Mucosa of rectum (tissue), 2 donors: ENCODE data around the gene C17orf107.

Experiments
- H3K27ac ChIP-seq, 2 donors: one replicate each; pipeline ENCODE4 v1.7.0; 2013; ENCODE audit warnings: inconsistent platforms in 2 of 2, low read depth in 2 of 2, low read length in 2 of 2
- H3K27me3 ChIP-seq, 2 donors: one replicate each; pipeline ENCODE4 v1.7.0; 2013; ENCODE audit warnings: low read length in 2 of 2; ENCODE audit not compliant: control insufficient read depth in 2 of 2, insufficient read depth in 2 of 2
- H3K36me3 ChIP-seq, 2 donors: one replicate each; pipeline ENCODE4 v1.7.0; 2013; ENCODE audit warnings: low read length in 2 of 2; ENCODE audit not compliant: control insufficient read depth in 2 of 2, insufficient read depth in 2 of 2
- H3K4me1 ChIP-seq, 2 donors: one replicate each; pipeline ENCODE4 v1.7.0; 2013; ENCODE audit warnings: low read length in 2 of 2, mild to moderate bottlenecking in 1 of 2; ENCODE audit not compliant: control insufficient read depth in 2 of 2, insufficient read depth in 2 of 2
- H3K4me3 ChIP-seq, 2 donors: one replicate each; pipeline ENCODE4 v1.7.0; 2013; ENCODE audit warnings: low read length in 2 of 2
- H3K9ac ChIP-seq, 2 donors: one replicate each; pipeline ENCODE4 v1.7.0; 2013; ENCODE audit warnings: low read length in 2 of 2, low read depth in 1 of 2, mild to moderate bottlenecking in 1 of 2
- H3K9me3 ChIP-seq, 2 donors: one replicate each; pipeline ENCODE4 v1.7.0; 2013; ENCODE audit warnings: low read length in 2 of 2; ENCODE audit not compliant: control insufficient read depth in 2 of 2
- donor health status: healthy.
- donor health status: Normal muscosa, but diverticular disease.

The C17orf107 gene

GRCh38 chr17:4892499-4893221 is 6.7 kb upstream of the C17orf107 start:
- Histone ChIP-seq H3K27ac (no peak overlapping the region), H3K9ac (no peak overlapping the region), H3K4me3 (no peak overlapping the region), H3K36me3 (peaks cover 72 to 80% of the 10 kb centered on the region in 2 donors), H3K4me1 (no peaks in the 10 kb centered on the region), H3K27me3 (no peaks in the 10 kb centered on the region), H3K9me3 (no peaks in the 10 kb centered on the region)

- peaks cover 71 to 78% of the 10 kb centered on the region in 2 donors for H3K36me3 ChIP-seq
- H3K27ac ChIP-seq = no peak overlapping the region
- no peaks in the 10 kb centered on the region for H3K27me3 ChIP-seq
- H3K9me3 ChIP-seq = no peaks in the 10 kb centered on the region
- H3K9ac ChIP-seq = no peak overlapping the region
- no peak overlapping the region for H3K4me3 ChIP-seq
- no peaks in the 10 kb centered on the region for H3K4me1 ChIP-seq
Observed at GRCh38 chr17:4893272-4893671, 6.1 kb upstream of the C17orf107 start.

- no peaks in the 10 kb centered on the region for H3K9me3 ChIP-seq
- H3K9ac ChIP-seq = no peak overlapping the region
Observed at GRCh38 chr17:4893721-4894560, 5.4 kb upstream of the C17orf107 start.

GRCh38 chr17:4895121-4895520 is 4.2 kb upstream of the C17orf107 start:
- no peak overlapping the region for H3K9ac ChIP-seq
- H3K27me3 ChIP-seq = peaks cover 3 to 4% of the 10 kb centered on the region in 2 donors
- H3K36me3 ChIP-seq = peaks cover 63 to 70% of the 10 kb centered on the region in 2 donors
- H3K27ac ChIP-seq = no peak overlapping the region
- H3K4me1 ChIP-seq = peaks cover 11 to 14% of the 10 kb centered on the region in 2 donors
- H3K4me3 ChIP-seq = no peak overlapping the region
- no peaks in the 10 kb centered on the region for H3K9me3 ChIP-seq

More at GRCh38 chr17:4893721-4894560, 5.4 kb upstream of the C17orf107 start:
- Histone ChIP-seq H3K4me3 (no peak overlapping the region), H3K4me1 (peaks cover 3 to 4% of the 10 kb centered on the region in 2 donors), H3K27ac (no peak overlapping the region), H3K27me3 (no peaks in the 10 kb centered on the region), H3K36me3 (peaks cover 70 to 76% of the 10 kb centered on the region in 2 donors)

- peaks cover 56 to 64% of the 10 kb centered on the region in 2 donors for H3K36me3 ChIP-seq
- peaks cover 11 to 17% of the 10 kb centered on the region in 2 donors for H3K4me1 ChIP-seq
- H3K9ac ChIP-seq = no peak overlapping the region
- peaks cover 4 to 5% of the 10 kb centered on the region in 2 donors for H3K27me3 ChIP-seq
- H3K27ac ChIP-seq = no peak overlapping the region
- no peak overlapping the region for H3K4me3 ChIP-seq
- H3K9me3 ChIP-seq = no peaks in the 10 kb centered on the region
Observed at GRCh38 chr17:4895657-4896331, 3.5 kb upstream of the C17orf107 start.

GRCh38 chr17:4896332-4897197 is 2.8 kb upstream of the C17orf107 start:
- Histone ChIP-seq H3K4me3 (no peak overlapping the region), H3K4me1 (peaks cover 15 to 17% of the 10 kb centered on the region in 2 donors), H3K27ac (no peak overlapping the region), H3K27me3 (peaks cover 4 to 5% of the 10 kb centered on the region in 2 donors), H3K9ac (no peak overlapping the region), H3K9me3 (no peaks in the 10 kb centered on the region), H3K36me3 (peaks cover 49 to 56% of the 10 kb centered on the region in 2 donors)

GRCh38 chr17:4897198-4897687 is 2.1 kb upstream of the C17orf107 start:
- Histone ChIP-seq H3K9me3 (no peaks in the 10 kb centered on the region), H3K4me3 (no peak overlapping the region), H3K27me3 (peaks cover 4 to 5% of the 10 kb centered on the region in 2 donors), H3K27ac (no peak overlapping the region), H3K4me1 (peaks cover 15 to 17% of the 10 kb centered on the region in 2 donors), H3K36me3 (peaks cover 44 to 50% of the 10 kb centered on the region in 2 donors), H3K9ac (no peak overlapping the region)

GRCh38 chr17:4897785-4898184 is 1.6 kb upstream of the C17orf107 start:
- Histone ChIP-seq H3K27ac (no peak overlapping the region), H3K36me3 (peaks cover 41 to 46% of the 10 kb centered on the region in 2 donors), H3K9me3 (no peaks in the 10 kb centered on the region), H3K4me3 (no peak overlapping the region), H3K27me3 (peaks cover 4 to 5% of the 10 kb centered on the region in 2 donors), H3K4me1 (peaks cover 17 to 21% of the 10 kb centered on the region in 2 donors), H3K9ac (no peak overlapping the region)

GRCh38 chr17:4898351-4898750 is 985 bp upstream of the C17orf107 start:
- peaks cover 18 to 27% of the 10 kb centered on the region in 2 donors for H3K4me1 ChIP-seq
- H3K36me3 ChIP-seq = peaks cover 36 to 40% of the 10 kb centered on the region in 2 donors
- H3K4me3 ChIP-seq = peak overlapping the region in 1 of 2 donors; percentile 7
- no peaks in the 10 kb centered on the region for H3K9me3 ChIP-seq
- peaks cover 4 to 5% of the 10 kb centered on the region in 2 donors for H3K27me3 ChIP-seq
- H3K9ac ChIP-seq = no peak overlapping the region
- H3K27ac ChIP-seq = no peak overlapping the region
